HG02588 (cell line): ENCODE measurements around the gene NAT16.
"Not testable (repeated sequence)": the region's sequence is repeated elsewhere in the genome, so short reads cannot be mapped to it uniquely, and the experiment has no call there.

Experiments used
- ATAC-seq: cut with Tn5 transposase; IDR thresholded peaks from one replicate; pipeline ENCODE4 v1.9.1; 2021; ENCODE audit warnings: mild to moderate bottlenecking, moderate library complexity; ENCODE audit not compliant: unreplicated experiment

The NAT16 gene

GRCh38 chr7:101161692-101162471 is 18.2 kb downstream of the NAT16 start:
- ATAC-seq = no peak

- ATAC-seq = no peak
Observed at GRCh38 chr7:101160910-101161309, 19.2 kb downstream of the NAT16 start.

GRCh38 chr7:101159696-101160674 is 20.1 kb downstream of the NAT16 start:
- ATAC-seq = no peak

- no peak for ATAC-seq
Observed at GRCh38 chr7:101156866-101157589, 23.1 kb downstream of the NAT16 start.

GRCh38 chr7:101156277-101156676 is 23.8 kb downstream of the NAT16 start:
- ATAC-seq = no peak

GRCh38 chr7:101155303-101155702 is 24.8 kb downstream of the NAT16 start:
- no peak for ATAC-seq

- ATAC-seq = peak; percentile 17
Observed at GRCh38 chr7:101154693-101155102, 25.4 kb downstream of the NAT16 start.

GRCh38 chr7:101153969-101154692 is 26.0 kb downstream of the NAT16 start, which contains the start of gene AP1S1:
Gene AP1S1 (plus strand): TSS chr7:101154476. CDS start chr7:101154515, 39 bp downstream.
- ATAC-seq = peak; percentile 81

- no peak for ATAC-seq
Observed at GRCh38 chr7:101151908-101152651, 28.0 kb downstream of the NAT16 start.

GRCh38 chr7:101140746-101141382 is 39.2 kb downstream of the NAT16 start:
- no peak for ATAC-seq

GRCh38 chr7:101140339-101140699 is 39.8 kb downstream of the NAT16 start:
- no peak for ATAC-seq

GRCh38 chr7:101138213-101138870 is 41.8 kb downstream of the NAT16 start:
- ATAC-seq = peak; percentile 60

GRCh38 chr7:101137651-101138212 is 42.4 kb downstream of the NAT16 start:
- ATAC-seq = no peak

- no peak for ATAC-seq
Observed at GRCh38 chr7:101134399-101134980, 45.6 kb downstream of the NAT16 start.

- ATAC-seq = no peak
Observed at GRCh38 chr7:101133621-101134398, 46.3 kb downstream of the NAT16 start.

- not testable (repeated sequence) for ATAC-seq
Observed at GRCh38 chr7:101132626-101133600, 47.2 kb downstream of the NAT16 start.
